AG09309 (cell line): ENCODE measurements around the gene MATK.

Experiments used
- DNase-seq: peaks from one replicate; pipeline ENCODE4 v3.0.0-alpha.2; 2010; ENCODE audit warnings: low read depth
- H3K4me3 ChIP-seq: 2 replicates; pipeline ENCODE4 v1.5.1; 2011; ENCODE audit warnings: mild to moderate bottlenecking, low read depth, low read length, moderate library complexity; ENCODE audit not compliant: control insufficient read depth
- TF ChIP-seq, protein P1 (sequence below): IDR thresholded peaks from 2 replicates; pipeline ENCODE4 v1.5.1; 2011; ENCODE audit warnings: mild to moderate bottlenecking, low read depth, low read length, inconsistent platforms; ENCODE audit not compliant: insufficient read depth, control insufficient read depth; ENCODE audit errors: missing control alignments

MATK gene

DNA sequence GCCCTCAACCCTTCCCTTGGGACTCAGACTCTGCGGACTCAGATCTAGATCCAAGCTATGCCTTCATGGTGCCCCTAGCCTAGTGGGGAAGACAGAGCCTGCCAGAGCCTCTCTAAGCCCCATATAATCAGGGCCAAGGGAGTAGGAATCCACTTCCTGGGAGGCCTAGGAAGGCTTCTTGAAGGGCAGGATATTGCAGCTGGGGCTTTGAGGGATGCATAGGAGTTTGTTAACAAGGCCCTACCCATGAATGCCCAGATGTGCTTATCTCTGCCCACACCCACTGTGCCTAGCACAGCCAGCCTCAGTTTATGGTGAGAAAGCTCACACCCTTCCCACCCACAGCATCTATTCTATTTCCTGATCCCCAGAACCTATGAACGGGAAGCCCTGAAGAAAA is 36.0 kb downstream of the MATK start:
- TF ChIP-seq, protein P1, sequence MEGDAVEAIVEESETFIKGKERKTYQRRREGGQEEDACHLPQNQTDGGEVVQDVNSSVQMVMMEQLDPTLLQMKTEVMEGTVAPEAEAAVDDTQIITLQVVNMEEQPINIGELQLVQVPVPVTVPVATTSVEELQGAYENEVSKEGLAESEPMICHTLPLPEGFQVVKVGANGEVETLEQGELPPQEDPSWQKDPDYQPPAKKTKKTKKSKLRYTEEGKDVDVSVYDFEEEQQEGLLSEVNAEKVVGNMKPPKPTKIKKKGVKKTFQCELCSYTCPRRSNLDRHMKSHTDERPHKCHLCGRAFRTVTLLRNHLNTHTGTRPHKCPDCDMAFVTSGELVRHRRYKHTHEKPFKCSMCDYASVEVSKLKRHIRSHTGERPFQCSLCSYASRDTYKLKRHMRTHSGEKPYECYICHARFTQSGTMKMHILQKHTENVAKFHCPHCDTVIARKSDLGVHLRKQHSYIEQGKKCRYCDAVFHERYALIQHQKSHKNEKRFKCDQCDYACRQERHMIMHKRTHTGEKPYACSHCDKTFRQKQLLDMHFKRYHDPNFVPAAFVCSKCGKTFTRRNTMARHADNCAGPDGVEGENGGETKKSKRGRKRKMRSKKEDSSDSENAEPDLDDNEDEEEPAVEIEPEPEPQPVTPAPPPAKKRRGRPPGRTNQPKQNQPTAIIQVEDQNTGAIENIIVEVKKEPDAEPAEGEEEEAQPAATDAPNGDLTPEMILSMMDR: no peak
- H3K4me3 ChIP-seq: no peak overlapping the region
- DNase-seq: no peak

DNA sequence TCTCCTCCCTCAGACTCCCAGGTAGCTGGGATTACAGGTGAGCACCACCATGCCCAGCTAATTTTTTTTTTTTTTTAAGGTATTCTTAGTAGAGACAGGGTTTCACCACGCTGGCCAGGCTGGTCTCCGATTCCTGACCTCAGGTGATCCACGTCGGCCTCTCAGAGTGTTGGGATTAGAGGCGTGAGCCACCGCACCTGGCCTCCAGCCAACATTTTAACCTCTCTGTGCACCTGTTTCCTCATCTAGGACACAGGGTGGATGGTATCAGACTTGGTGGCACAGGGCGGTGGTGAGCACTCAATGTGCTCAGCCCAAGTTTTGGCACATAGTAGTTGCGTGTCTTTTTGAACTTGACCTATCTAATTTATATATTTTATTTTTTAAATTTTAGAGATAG is 37.2 kb downstream of the MATK start:
- no peak overlapping the region for H3K4me3 ChIP-seq
- no peak for DNase-seq
- TF ChIP-seq, protein P1: no peak

DNA sequence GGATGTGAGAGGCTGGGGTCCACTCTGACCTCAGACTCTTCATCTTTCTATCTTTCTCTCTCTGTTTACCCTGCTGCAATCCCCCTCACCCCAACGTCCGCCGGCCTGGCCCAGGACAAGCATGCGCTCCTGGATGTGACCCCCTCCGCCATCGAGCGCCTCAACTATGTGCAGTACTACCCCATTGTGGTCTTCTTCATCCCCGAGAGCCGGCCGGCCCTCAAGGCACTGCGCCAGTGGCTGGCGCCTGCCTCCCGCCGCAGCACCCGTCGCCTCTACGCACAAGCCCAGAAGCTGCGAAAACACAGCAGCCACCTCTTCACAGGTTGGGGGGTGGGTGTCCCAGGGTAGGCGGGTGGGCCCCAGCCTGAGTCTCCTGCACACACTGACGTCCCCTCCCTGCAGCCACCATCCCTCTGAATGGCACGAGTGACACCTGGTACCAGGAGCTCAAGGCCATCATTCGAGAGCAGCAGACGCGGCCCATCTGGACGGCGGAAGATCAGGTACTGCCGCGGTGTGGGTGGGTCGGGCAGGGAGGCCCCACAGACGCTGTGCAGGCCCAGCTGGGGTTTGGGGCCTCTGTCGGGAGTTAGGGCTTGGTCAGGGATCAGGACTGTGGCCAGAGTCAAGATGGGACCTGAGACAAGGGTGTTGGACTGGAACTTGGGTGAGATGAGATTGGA is 39.7 kb downstream of the MATK start:
- DNase-seq: no peak
- H3K4me3 ChIP-seq: no peak overlapping the region
- TF ChIP-seq, protein P1: no peak

DNA sequence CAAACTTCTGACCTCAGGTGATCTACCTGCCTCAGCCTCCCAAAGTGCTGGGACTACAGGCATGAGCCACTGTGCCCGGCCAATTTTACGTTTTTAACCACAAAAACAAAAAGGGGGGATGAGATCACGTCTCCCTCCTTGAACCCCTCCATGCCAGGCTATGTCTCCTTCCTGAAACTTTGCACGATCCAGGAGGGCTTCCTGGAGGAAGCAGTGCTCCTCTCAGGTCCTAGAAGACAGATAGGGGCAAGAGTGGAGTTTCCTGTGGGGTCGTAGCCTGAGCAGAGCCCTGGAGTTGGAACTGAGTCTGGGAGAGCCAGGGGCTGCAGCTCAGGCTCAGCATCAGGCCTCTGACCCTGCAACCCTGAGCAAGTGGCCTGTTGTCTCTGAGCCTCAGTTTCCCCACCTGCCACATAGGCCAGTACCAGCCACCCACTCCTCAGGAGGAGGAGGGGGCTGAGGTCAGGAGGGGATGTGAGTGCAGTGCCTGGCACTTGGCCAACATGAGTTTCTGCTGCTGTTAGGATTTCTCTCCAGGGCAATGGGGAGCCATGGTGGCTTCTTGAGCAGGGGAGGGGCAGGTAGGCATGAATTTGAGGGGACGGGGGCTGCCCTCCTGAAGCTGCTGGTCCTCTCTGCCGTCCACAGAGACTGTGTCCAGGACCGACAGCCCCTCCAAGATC is 40.7 kb downstream of the MATK start:
- DNase-seq: no peak
- TF ChIP-seq, protein P1: no peak
- no peak overlapping the region for H3K4me3 ChIP-seq

DNA sequence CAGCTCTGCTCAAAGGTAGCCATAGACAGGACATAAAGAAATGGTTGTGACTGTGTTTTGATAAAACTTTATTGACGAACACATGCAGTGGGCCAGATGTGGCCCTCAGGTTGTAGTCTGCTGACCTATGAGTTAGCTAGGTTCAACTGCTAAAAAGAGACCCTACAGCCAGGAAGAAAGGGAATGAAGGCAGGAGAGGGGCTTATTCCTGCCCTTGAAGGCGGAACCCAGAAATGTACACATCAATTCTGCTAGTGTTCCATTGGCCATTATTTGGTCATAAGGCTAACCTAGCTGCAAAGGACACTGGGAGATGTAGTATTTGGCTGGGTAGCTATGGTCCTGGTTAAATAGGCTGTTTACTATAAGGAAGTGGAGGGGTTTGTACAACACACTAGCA is 42.7 kb downstream of the MATK start:
- no peak overlapping the region for H3K4me3 ChIP-seq
- DNase-seq: no peak
- TF ChIP-seq, protein P1: no peak

DNA sequence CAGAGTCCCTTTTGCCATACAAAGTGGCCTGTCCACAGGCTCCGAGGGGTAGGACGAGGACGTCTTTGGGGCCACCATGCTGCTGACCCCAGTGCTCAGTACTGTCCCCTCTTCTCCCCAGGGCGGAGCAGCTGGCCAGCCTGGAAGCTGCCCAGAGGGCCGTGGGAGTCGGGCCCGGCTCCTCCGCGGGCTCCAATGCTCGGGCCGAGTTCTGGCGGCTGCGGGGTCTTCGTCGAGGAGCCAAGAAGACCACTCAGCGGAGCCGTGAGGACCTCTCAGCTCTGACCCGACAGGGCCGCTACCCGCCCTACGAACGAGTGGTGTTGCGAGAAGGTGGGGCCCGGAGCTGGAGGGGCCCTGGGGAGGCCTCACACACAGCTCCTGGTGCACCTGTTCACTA is 45.8 kb downstream of the MATK start:
- no peak overlapping the region for H3K4me3 ChIP-seq
- TF ChIP-seq, protein P1: no peak
- DNase-seq: no peak
